A549 (cell line): ENCODE data around the gene HOXD12. TPM values are rescaled to one million over a fixed set of nuclear protein-coding genes. Genes with fewer than 3 reads are reported as not detected.

ENCODE experiments used
- ATAC-seq, 2 experiments: fragments of 200-7000 bp in 1 of 2; fragments of >200 bp in 1 of 2; cut with Nextera tagmentation in 1 of 2; cut with Tn5 transposase in 1 of 2; 3 replicates each; pipeline versions ENCODE4 v1.8.0 to v1.9.1; 2018 to 2020; ENCODE audit warnings: mild to moderate bottlenecking in 1 of 2, moderate library complexity in 1 of 2
- CTCF ChIA-PET: fragments of 300-600 bp; sonication (Branson Sonifier 250); formaldehyde crosslinking; extraction: SDS; loops from one replicate; lab custom pipeline; 2021; ENCODE audit warnings: antibody characterized with exemption, inconsistent platforms; lab: Yijun Ruan, JAX
- POLR2A ChIA-PET: fragments of 350-600 bp; formaldehyde crosslinking; extraction: SDS; loops from one replicate; lab custom pipeline; 2021; ENCODE audit warnings: antibody characterized with exemption, inconsistent platforms; lab: Yijun Ruan, JAX
- DNase-seq, 2 experiments: peaks; one replicate each; pipeline versions ENCODE4 v3.0.0 to v3.0.0-alpha.2; 2011 to 2016; ENCODE audit warnings: low read depth in 1 of 2, low spot score in 1 of 2
- FAIRE-seq: peaks from 2 replicates; lab custom pipeline; 2011; peaks lifted over from hg19 to GRCh38; lab: Jason Lieb, UNC
- H3K27ac ChIP-seq, 2 experiments: fragments of >200 bp; sonication (Bioruptor Twin); formaldehyde crosslinking; 3 replicates each; pipeline ENCODE4 v1.5.1; 2016 to 2017
- H3K4me1 ChIP-seq: fragments of >200 bp; sonication (Bioruptor Twin); formaldehyde crosslinking; 3 replicates; pipeline ENCODE4 v1.6.1; 2016
- H3K4me2 ChIP-seq: fragments of >200 bp; sonication (Bioruptor Twin); formaldehyde crosslinking; 3 replicates; pipeline ENCODE4 v1.6.1; 2016
- H3K4me3 ChIP-seq: fragments of >200 bp; sonication (Bioruptor Twin); formaldehyde crosslinking; 3 replicates; pipeline ENCODE4 v1.5.1; 2016
- H3K9me3 ChIP-seq: fragments of >200 bp; sonication (Bioruptor Twin); formaldehyde crosslinking; 3 replicates; pipeline ENCODE4 v1.6.1; 2016
- CBX8 ChIP-seq: fragments of 200-600 bp; sonication (generic); IDR thresholded peaks from 2 replicates; pipeline ENCODE4 v1.6.1; 2016
- CHD4 ChIP-seq: fragments of 200-600 bp; sonication (generic); IDR thresholded peaks from 2 replicates; pipeline ENCODE4 v1.6.1; 2016; ENCODE audit warnings: antibody characterized with exemption, mild to moderate bottlenecking, borderline replicate concordance
- EHF ChIP-seq: fragments of 250-450 bp; sonication (Bioruptor Pico); IDR thresholded peaks from 2 replicates; pipeline ENCODE4 v1.5.0; 2020; ENCODE audit warnings: mild to moderate bottlenecking
- EHMT2 ChIP-seq: fragments of 200-600 bp; sonication (generic); IDR thresholded peaks from 2 replicates; pipeline ENCODE4 v1.6.1; 2016; ENCODE audit warnings: antibody characterized with exemption, low read depth, mild to moderate bottlenecking, moderate library complexity
- EP300 ChIP-seq, 2 experiments: fragments of >200 bp; sonication (Bioruptor Twin); formaldehyde crosslinking; IDR thresholded peaks; 2 replicates in 1 of 2; 3 replicates in 1 of 2; pipeline ENCODE4 v1.6.1; 2016 to 2017
- HEYL ChIP-seq: fragments of 250-450 bp; sonication (Bioruptor Pico); IDR thresholded peaks from 2 replicates; pipeline ENCODE4 v1.8.0; 2021; ENCODE audit warnings: mild to moderate bottlenecking, moderate library complexity
- HOXA7 ChIP-seq: fragments of 250-450 bp; sonication (Bioruptor Pico); IDR thresholded peaks from 2 replicates; pipeline ENCODE4 v1.5.0; 2020; ENCODE audit warnings: mild to moderate bottlenecking, moderate library complexity
- HOXB5 ChIP-seq: fragments of 250-450 bp; sonication (Bioruptor Pico); IDR thresholded peaks from 2 replicates; pipeline ENCODE4 v1.5.0; 2020; ENCODE audit warnings: mild to moderate bottlenecking, moderate library complexity
- JUN ChIP-seq, 2 experiments: fragments of >200 bp; sonication (Bioruptor Twin); formaldehyde crosslinking; IDR thresholded peaks; 2 replicates in 1 of 2; 3 replicates in 1 of 2; pipeline ENCODE4 v1.6.1; 2016 to 2017
- JUNB ChIP-seq: fragments of >200 bp; sonication (Bioruptor Twin); formaldehyde crosslinking; IDR thresholded peaks from 2 replicates; pipeline ENCODE4 v1.6.1; 2016
- KDM5A ChIP-seq: fragments of 200-600 bp; sonication (generic); IDR thresholded peaks from 2 replicates; pipeline ENCODE4 v1.6.1; 2016; ENCODE audit warnings: antibody characterized with exemption, mild to moderate bottlenecking
- MAFK ChIP-seq: fragments of 450-650 bp; IDR thresholded peaks from 2 replicates; pipeline ENCODE4 v1.6.1; 2014; ENCODE audit not compliant: partially characterized antibody
- MAZ ChIP-seq: fragments of 150-350 bp; IDR thresholded peaks from 2 replicates; pipeline ENCODE4 v1.6.1; 2014; ENCODE audit warnings: antibody characterized with exemption, low read depth, low read length, borderline replicate concordance
- NPAS2 ChIP-seq: fragments of 250-450 bp; sonication (Bioruptor Pico); IDR thresholded peaks from 2 replicates; pipeline ENCODE4 v1.8.0; 2022; ENCODE audit warnings: mild to moderate bottlenecking, moderate library complexity, borderline replicate concordance
- NR3C1 ChIP-seq: fragments of >200 bp; sonication (Bioruptor Twin); formaldehyde crosslinking; IDR thresholded peaks from 3 replicates; pipeline ENCODE4 v1.6.1; 2017
- RAD21 ChIP-seq, 2 experiments: fragments of >200 bp in 1 of 2; sonication (Bioruptor Twin) in 1 of 2; formaldehyde crosslinking in 1 of 2; IDR thresholded peaks in 1 of 2; conservative IDR thresholded peaks in 1 of 2; 2 replicates in 1 of 2; 3 replicates in 1 of 2; pipeline ENCODE4 v1.6.1; 2012 to 2018; ENCODE audit warnings: inconsistent platforms in 1 of 2
- RFX5 ChIP-seq: fragments of 450-650 bp; IDR thresholded peaks from 2 replicates; pipeline ENCODE4 v1.7.1; 2014; ENCODE audit warnings: antibody characterized with exemption, mild to moderate bottlenecking, moderate library complexity
- SREBF2 ChIP-seq: fragments of 450-650 bp; IDR thresholded peaks from 2 replicates; pipeline ENCODE4 v1.6.1; 2014; ENCODE audit warnings: mild to moderate bottlenecking, moderate library complexity
- TFCP2L1 ChIP-seq: fragments of 250-450 bp; sonication (Bioruptor Pico); IDR thresholded peaks from 2 replicates; pipeline ENCODE4 v1.5.0; 2021; ENCODE audit warnings: mild to moderate bottlenecking
- TP53 ChIP-seq: fragments of 250-450 bp; sonication (Bioruptor Pico); IDR thresholded peaks from 2 replicates; pipeline ENCODE4 v1.5.0; 2021; ENCODE audit warnings: mild to moderate bottlenecking, moderate library complexity
- ZNF302 ChIP-seq: fragments of 250-450 bp; sonication (Bioruptor Pico); IDR thresholded peaks from 2 replicates; pipeline ENCODE4 v1.9.0; 2021; ENCODE audit warnings: inconsistent platforms, mild to moderate bottlenecking, moderate library complexity
- WGBS: methylation state at CpG from one replicate; pipeline ENCODE4 v1.1.6; 2017; ENCODE audit errors: missing lambda C conversion rate; 5-methylcytosine and 5-hydroxymethylcytosine counted together
- polyA plus RNA-seq, 4 experiments: library from polyadenylated mRNA; depleted of rRNA in 3 of 4; stranded (reverse); fragments of >200 nt; fragmentation: RNase III in 1 of 4; extraction: RNeasy Plus Mini Kit Qiagen cat#74134 plus additional on column Dnase treatment in 1 of 4; gene quantifications; 2 replicates in 3 of 4; 3 replicates in 1 of 4; pipeline ENCODE4 v1.2.3, GENCODE V29; 2011 to 2017
- TF ChIP-seq, protein P1 (sequence below): fragments of 250-450 bp; sonication (Bioruptor Pico); IDR thresholded peaks from 2 replicates; pipeline ENCODE4 v1.5.0; 2021; ENCODE audit warnings: mild to moderate bottlenecking, moderate library complexity, borderline replicate concordance

Gene HOXD12
- polyA plus RNA-seq, 2 of the 4 experiments (the other 2 are of a cell fraction): not detected

DNA sequence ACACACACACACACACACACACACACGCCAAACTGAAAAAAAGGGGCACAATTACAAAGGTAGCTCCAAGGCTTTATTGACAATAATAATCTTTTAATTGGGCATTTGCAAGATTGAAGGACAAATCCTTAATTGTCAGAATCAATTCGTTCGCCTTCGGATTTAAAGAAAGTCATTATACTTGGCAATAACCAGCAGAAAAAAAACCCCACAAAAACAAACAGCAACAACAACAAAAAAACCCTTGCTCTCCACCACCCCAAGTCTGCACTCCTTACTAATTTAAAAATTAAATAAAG lies 28.1 kb downstream of the HOXD12 start:
- ChIA-PET CTCF (interaction anchor here (0.7 to 9.5 kb wide), 32 partner anchors 11 to 1206 kb away, joined by 3 to 139 read pairs (median 6); partner anchors contain the start of gene HOXD10), POLR2A (no interaction called here)
- WGBS: 74% methylated on average over 4 of the region's 4 CpGs
- H3K27ac ChIP-seq: no peak overlapping the region
- no peak overlapping the region for H3K4me2 ChIP-seq
- FAIRE-seq (no peak), ATAC-seq (no peak), DNase-seq (no peak)
- TF ChIP-seq SREBF2 (no peak), RAD21 (conservative IDR thresholded peaks at IDR 0.05 in 1 of 2, IDR thresholded peaks at IDR 0.05 in 1 of 2) (no peak)
- TF ChIP-seq, protein P1, sequence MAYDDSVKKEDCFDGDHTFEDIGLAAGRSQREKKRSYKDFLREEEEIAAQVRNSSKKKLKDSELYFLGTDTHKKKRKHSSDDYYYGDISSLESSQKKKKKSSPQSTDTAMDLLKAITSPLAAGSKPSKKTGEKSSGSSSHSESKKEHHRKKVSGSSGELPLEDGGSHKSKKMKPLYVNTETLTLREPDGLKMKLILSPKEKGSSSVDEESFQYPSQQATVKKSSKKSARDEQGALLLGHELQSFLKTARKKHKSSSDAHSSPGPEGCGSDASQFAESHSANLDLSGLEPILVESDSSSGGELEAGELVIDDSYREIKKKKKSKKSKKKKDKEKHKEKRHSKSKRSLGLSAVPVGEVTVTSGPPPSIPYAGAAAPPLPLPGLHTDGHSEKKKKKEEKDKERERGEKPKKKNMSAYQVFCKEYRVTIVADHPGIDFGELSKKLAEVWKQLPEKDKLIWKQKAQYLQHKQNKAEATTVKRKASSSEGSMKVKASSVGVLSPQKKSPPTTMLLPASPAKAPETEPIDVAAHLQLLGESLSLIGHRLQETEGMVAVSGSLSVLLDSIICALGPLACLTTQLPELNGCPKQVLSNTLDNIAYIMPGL (CRISPR knock-in tag): no peak
- H3K4me1 ChIP-seq: 0 out of 3 replicates have a peak, but pooled peaks cover 3% of the 10 kb centered on the region
- H3K9me3 ChIP-seq: no peaks in the 10 kb centered on the region
- H3K4me3 ChIP-seq: no peak overlapping the region

DNA sequence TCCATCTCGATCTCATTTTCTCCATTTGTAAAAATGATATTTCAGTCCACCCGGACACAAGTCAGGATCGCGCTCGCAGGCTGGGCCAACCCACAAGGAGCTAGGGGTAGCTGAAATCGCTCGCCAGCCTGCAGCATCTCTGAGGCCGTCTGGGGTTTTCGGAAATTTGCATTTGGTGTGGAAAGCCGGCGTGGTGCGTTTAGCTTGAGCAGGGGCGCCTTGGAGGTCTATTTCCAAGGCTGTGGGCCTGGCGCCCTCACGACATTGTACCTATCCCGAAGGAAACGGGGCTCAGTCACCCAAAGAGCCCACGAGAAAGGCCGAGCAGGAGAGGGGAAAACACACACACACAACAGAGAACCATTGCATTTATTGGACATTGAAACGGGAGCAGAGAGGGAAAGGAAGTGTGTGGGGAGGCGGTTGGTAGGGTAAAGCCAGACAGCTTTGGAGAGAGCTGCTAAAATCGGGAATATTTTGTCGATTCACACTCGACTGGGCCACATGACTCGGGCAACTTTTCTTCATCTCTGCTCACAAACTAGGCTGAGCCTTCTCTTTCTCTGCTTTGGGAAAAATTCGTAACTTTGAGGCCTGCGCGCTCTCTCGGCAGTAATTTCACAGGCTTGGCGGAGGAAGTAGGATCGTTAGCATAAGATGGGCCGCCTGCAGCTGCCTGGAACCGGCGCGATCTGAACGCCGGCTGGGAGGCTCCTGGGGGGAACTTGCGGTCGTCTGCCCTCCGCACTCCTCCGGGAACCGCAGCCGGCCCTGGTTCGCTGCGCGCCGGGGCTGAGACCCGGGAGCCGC lies 28.8 kb downstream of the HOXD12 start:
- ATAC-seq (no peak), FAIRE-seq (no peak), DNase-seq (no peak)
- Histone ChIP-seq H3K4me3 (no peak overlapping the region), H3K9me3 (no peaks in the 10 kb centered on the region), H3K4me2 (no peak overlapping the region; the same call in 2 of the 3 replicates), H3K27ac (no peak overlapping the region), H3K4me1 (0 out of 3 replicates have a peak, but pooled peaks cover 3% of the 10 kb centered on the region)
- 95% methylated on average over 49 of the region's 49 CpGs for WGBS
- ChIA-PET CTCF (interaction anchor here (1.1 to 9.5 kb wide), 19 partner anchors 11 to 1205 kb away, joined by 3 to 139 read pairs (median 9); partner anchors contain the start of gene HOXD10), POLR2A (interaction anchor here (1.2 kb wide), 1 partner anchor 141 kb away, joined by 3 read pairs; the partner anchor contains the start of gene MTX2)
- no peak for TF ChIP-seq TFCP2L1 (CRISPR knock-in tag)
- TF ChIP-seq HEYL: no peak
- no peak for TF ChIP-seq JUNB
- no peak for TF ChIP-seq MAZ
- no peak for TF ChIP-seq EHMT2
- no peak for TF ChIP-seq ZNF302 (CRISPR knock-in tag)
- TF ChIP-seq EHF: no peak
- TF ChIP-seq HOXB5 (CRISPR knock-in tag): no peak
- TF ChIP-seq SREBF2: no peak
- no peak for TF ChIP-seq EP300 (IDR thresholded peaks at IDR 0.05)
- no peak for TF ChIP-seq NR3C1
- TF ChIP-seq NPAS2 (CRISPR knock-in tag): no peak
- no peak for TF ChIP-seq TP53
- TF ChIP-seq CHD4: no peak
- no peak for TF ChIP-seq KDM5A
- no peak for TF ChIP-seq CBX8
- no peak for TF ChIP-seq RFX5
- TF ChIP-seq JUN (IDR thresholded peaks at IDR 0.05): no peak
- TF ChIP-seq HOXA7 (CRISPR knock-in tag): no peak
- TF ChIP-seq MAFK: no peak
